ENCODE measurements around the gene TMEM131.

Gene TMEM131

GRCh38 chr2:97788986-97789644 is 206.6 kb downstream of the TMEM131 start:
- DNase-seq: no peak

- DNase-seq: no peak
Measured at GRCh38 chr2:97785818-97786217, 209.9 kb downstream of the TMEM131 start.

GRCh38 chr2:97784953-97785352 is 210.8 kb downstream of the TMEM131 start:
- no peak for DNase-seq

GRCh38 chr2:97781981-97782380 is 213.8 kb downstream of the TMEM131 start:
- no peak for DNase-seq

- no peak for DNase-seq
Measured at GRCh38 chr2:97779141-97779540, 216.6 kb downstream of the TMEM131 start.

GRCh38 chr2:97775074-97775473 is 220.7 kb downstream of the TMEM131 start:
- DNase-seq: no peak

- DNase-seq: no peak
Measured at GRCh38 chr2:97774425-97774824, 221.3 kb downstream of the TMEM131 start.

GRCh38 chr2:97770445-97770844 is 225.3 kb downstream of the TMEM131 start:
- no peak for DNase-seq

- DNase-seq: no peak
Measured at GRCh38 chr2:97769711-97770110, 226.0 kb downstream of the TMEM131 start.

- no peak for DNase-seq
Measured at GRCh38 chr2:97769308-97769707, 226.4 kb downstream of the TMEM131 start.

GRCh38 chr2:97766567-97766966 is 229.2 kb downstream of the TMEM131 start:
- DNase-seq: no peak

- no peak for DNase-seq
Measured at GRCh38 chr2:97765933-97766332, 229.8 kb downstream of the TMEM131 start.

- no peak for DNase-seq
Measured at GRCh38 chr2:97764559-97765263, 231.0 kb downstream of the TMEM131 start.

GRCh38 chr2:97763176-97763845 is 232.4 kb downstream of the TMEM131 start:
- DNase-seq: no peak

- no peak for DNase-seq
Measured at GRCh38 chr2:97761192-97761591, 234.6 kb downstream of the TMEM131 start.

- DNase-seq: no peak
Measured at GRCh38 chr2:97760480-97761049, 235.2 kb downstream of the TMEM131 start.

- DNase-seq: no peak
Measured at GRCh38 chr2:97759727-97760407, 235.9 kb downstream of the TMEM131 start.

- no peak for DNase-seq
Measured at GRCh38 chr2:97758131-97758705, 237.5 kb downstream of the TMEM131 start.

- no peak for DNase-seq
Measured at GRCh38 chr2:97757062-97757461, 238.7 kb downstream of the TMEM131 start.

- no peak for DNase-seq
Measured at GRCh38 chr2:97755491-97755890, 240.3 kb downstream of the TMEM131 start.

GRCh38 chr2:97754690-97755346 is 240.9 kb downstream of the TMEM131 start:
- DNase-seq: no peak
